Esophagus squamous epithelium (tissue), 4 donors: ENCODE results near the gene ZFAND3.

Source experiments
- CTCF ChIP-seq, 6 experiments: fragments of 450-650 bp in 4 of 6; fragments of 200-600 bp in 2 of 6; sonication (generic) in 2 of 6; IDR thresholded peaks; one replicate each; pipeline ENCODE4 v1.5.1; 2016 to 2019; ENCODE audit warnings: antibody characterized with exemption in 6 of 6, mild to moderate bottlenecking in 4 of 6, moderate library complexity in 4 of 6
- POLR2A ChIP-seq, 4 donors: fragments of 450-650 bp; IDR thresholded peaks; one replicate each; pipeline ENCODE4 v1.6.1; 2017; ENCODE audit warnings: antibody characterized with exemption in 4 of 4, mild to moderate bottlenecking in 4 of 4, moderate library complexity in 3 of 4

DNA sequence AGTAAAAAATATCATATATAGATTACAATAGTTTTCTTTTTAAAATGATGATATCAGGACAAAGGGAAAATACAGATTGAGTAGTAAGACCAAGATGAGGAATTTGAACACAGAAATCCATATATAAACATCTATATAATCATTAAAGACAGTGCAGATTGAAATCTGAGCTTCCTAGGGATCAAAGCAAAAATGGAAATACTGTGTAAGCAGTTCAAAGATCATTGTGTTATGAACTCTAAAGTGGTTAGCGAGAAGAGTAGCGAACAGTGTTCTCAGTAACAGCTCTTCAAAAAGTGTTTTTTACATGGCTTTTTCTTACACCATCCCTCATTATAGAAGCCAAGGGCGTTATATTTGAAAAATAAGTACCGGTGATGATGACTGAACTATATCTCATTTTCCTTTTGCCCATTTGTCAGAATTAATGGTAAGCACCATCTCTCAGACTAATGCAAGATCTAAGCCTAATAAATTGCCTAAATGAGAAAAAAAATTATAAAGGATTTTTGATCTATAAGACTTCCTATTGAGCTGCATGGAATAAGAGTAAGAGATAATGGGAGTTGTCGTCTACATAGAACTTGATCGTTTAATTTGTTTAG lies 226.3 kb downstream of the ZFAND3 start:
- TF ChIP-seq CTCF (IDR thresholded peaks at IDR 0.05), result no peak
- no peak for TF ChIP-seq POLR2A (IDR thresholded peaks at IDR 0.05)
